ENCODE data around the gene ARVCF.

ARVCF gene

GRCh38 chr22:19980766-19981165, 35.9 kb downstream of the ARVCF start:
- H3K27ac ChIP-seq: no peak overlapping the region
- DNase-seq (ENCODE audit: low spot score): no peak
- no peak overlapping the region for H3K4me3 ChIP-seq
- TF ChIP-seq, protein P1, sequence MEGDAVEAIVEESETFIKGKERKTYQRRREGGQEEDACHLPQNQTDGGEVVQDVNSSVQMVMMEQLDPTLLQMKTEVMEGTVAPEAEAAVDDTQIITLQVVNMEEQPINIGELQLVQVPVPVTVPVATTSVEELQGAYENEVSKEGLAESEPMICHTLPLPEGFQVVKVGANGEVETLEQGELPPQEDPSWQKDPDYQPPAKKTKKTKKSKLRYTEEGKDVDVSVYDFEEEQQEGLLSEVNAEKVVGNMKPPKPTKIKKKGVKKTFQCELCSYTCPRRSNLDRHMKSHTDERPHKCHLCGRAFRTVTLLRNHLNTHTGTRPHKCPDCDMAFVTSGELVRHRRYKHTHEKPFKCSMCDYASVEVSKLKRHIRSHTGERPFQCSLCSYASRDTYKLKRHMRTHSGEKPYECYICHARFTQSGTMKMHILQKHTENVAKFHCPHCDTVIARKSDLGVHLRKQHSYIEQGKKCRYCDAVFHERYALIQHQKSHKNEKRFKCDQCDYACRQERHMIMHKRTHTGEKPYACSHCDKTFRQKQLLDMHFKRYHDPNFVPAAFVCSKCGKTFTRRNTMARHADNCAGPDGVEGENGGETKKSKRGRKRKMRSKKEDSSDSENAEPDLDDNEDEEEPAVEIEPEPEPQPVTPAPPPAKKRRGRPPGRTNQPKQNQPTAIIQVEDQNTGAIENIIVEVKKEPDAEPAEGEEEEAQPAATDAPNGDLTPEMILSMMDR (IDR thresholded peaks at IDR 0.05): no peak

- H3K4me3 ChIP-seq: no peak overlapping the region
- TF ChIP-seq, protein P1 (IDR thresholded peaks at IDR 0.05): no peak
- H3K27ac ChIP-seq: no peak overlapping the region
- no peak for DNase-seq (ENCODE audit: low spot score)
Measured at GRCh38 chr22:19979712-19980493, 36.7 kb downstream of the ARVCF start.

DNA sequence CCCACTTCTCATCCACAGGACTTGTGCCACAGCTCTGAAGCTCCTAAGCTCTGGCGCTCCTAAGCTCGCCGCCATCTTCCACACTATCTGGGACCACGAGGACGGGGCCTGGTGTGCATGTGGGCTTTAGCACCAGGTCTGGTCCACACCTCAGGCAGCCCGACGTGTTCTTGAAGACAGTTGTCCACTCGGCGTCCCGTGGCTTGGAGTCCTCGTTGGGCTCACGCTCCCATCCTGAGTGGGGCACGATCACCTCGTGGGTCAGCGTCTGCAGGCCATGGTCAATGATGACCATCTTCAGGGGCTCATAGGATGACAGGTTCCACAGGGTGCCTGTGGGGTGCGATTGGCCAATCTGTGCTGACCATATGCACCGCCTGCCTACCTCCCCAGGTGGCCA, 37.9 kb downstream of the ARVCF start:
- no peak for DNase-seq (ENCODE audit: low spot score)
- Histone ChIP-seq H3K4me3 (no peak overlapping the region), H3K27ac (no peak overlapping the region)
- TF ChIP-seq, protein P1 (IDR thresholded peaks at IDR 0.05): no peak

- H3K4me3 ChIP-seq: no peak overlapping the region
- H3K27ac ChIP-seq: no peak overlapping the region
- no peak for DNase-seq (ENCODE audit: low spot score)
- TF ChIP-seq, protein P1 (IDR thresholded peaks at IDR 0.05): no peak
Measured at GRCh38 chr22:19977296-19978243, 39.1 kb downstream of the ARVCF start.

DNA sequence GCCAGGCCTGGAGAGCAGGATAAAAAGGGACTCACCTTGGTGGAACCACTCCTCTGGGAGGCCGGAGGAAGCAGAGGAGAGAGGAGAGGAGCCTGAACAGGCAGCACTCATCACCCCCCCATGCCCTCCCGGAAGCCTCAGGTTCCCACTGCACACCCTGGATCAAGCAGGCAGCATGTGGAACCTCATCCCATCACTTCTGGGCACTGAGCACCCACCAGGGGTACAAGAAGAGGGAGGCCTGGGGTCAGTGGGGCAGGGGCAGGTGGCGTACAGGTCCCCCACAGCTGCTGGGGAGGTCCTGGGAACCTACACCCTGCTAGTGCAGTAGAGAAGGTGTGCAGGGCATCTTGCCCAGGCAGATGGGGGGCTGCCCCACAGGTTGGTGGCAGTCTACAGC, 40.0 kb downstream of the ARVCF start:
- H3K27ac ChIP-seq: no peak overlapping the region
- TF ChIP-seq, protein P1 (IDR thresholded peaks at IDR 0.05): no peak
- no peak for DNase-seq (ENCODE audit: low spot score)
- no peak overlapping the region for H3K4me3 ChIP-seq

- H3K27ac ChIP-seq: peak overlapping the region in 1 of 2 donors; percentile 2
- no peak for DNase-seq (ENCODE audit: low spot score)
- H3K4me3 ChIP-seq: no peak overlapping the region
- TF ChIP-seq, protein P1 (IDR thresholded peaks at IDR 0.05): no peak
Measured at GRCh38 chr22:19975707-19976035, 41.0 kb downstream of the ARVCF start.

Data from coronary artery (tissue), 2 donors.